Trophoblast cell (in vitro differentiated cells and primary cell): ENCODE measurements around the gene STAP1.

Experiments used
- DNase-seq, 2 donors: peaks; one replicate each; pipeline ENCODE4 v3.0.0-alpha.2; 2016
- H2AFZ ChIP-seq: 2 replicates; pipeline ENCODE4 v1.6.1; 2013; ENCODE audit warnings: low read length, moderate library complexity, mild to moderate bottlenecking; ENCODE audit not compliant: insufficient read depth, poor library complexity
- H2AK5ac ChIP-seq: 2 replicates; pipeline ENCODE4 v1.6.1; 2013; ENCODE audit warnings: mild to moderate bottlenecking, low read length
- H2BK120ac ChIP-seq: 2 replicates; pipeline ENCODE4 v1.6.1; 2013; ENCODE audit warnings: low read length, mild to moderate bottlenecking, moderate library complexity; ENCODE audit not compliant: insufficient read depth, poor library complexity
- H2BK12ac ChIP-seq: 2 replicates; pipeline ENCODE4 v1.6.1; 2013; ENCODE audit warnings: mild to moderate bottlenecking, low read length, moderate library complexity
- H2BK5ac ChIP-seq: 2 replicates; pipeline ENCODE4 v1.6.1; 2013; ENCODE audit warnings: low read length, low read depth, moderate library complexity, mild to moderate bottlenecking; ENCODE audit not compliant: poor library complexity
- H3K14ac ChIP-seq: 2 replicates; pipeline ENCODE4 v1.6.1; 2013; ENCODE audit warnings: mild to moderate bottlenecking, low read length
- H3K18ac ChIP-seq: 2 replicates; pipeline ENCODE4 v1.6.1; 2013; ENCODE audit warnings: mild to moderate bottlenecking, low read length
- H3K23ac ChIP-seq: 2 replicates; pipeline ENCODE4 v1.6.1; 2013; ENCODE audit warnings: low read length
- H3K27ac ChIP-seq: 2 replicates; pipeline ENCODE4 v1.5.1; 2013; ENCODE audit warnings: low read depth, mild to moderate bottlenecking, inconsistent platforms, low read length, moderate library complexity
- H3K27me3 ChIP-seq: 2 replicates; pipeline ENCODE4 v1.6.1; 2013; ENCODE audit warnings: inconsistent platforms, mild to moderate bottlenecking, low read length, moderate library complexity; ENCODE audit not compliant: insufficient read depth
- H3K36me3 ChIP-seq, 2 experiments: 1 replicate in 1 of 2; 2 replicates in 1 of 2; pipeline ENCODE4 v1.6.1; 2013; ENCODE audit warnings: low read length in 2 of 2, mild to moderate bottlenecking in 2 of 2, moderate library complexity in 1 of 2; ENCODE audit not compliant: insufficient read depth in 2 of 2, control insufficient read depth in 1 of 2
- H3K4ac ChIP-seq: 2 replicates; pipeline ENCODE4 v1.6.1; 2013; ENCODE audit warnings: low read depth, mild to moderate bottlenecking, low read length, moderate library complexity
- H3K4me1 ChIP-seq, 2 experiments: 1 replicate in 1 of 2; 2 replicates in 1 of 2; pipeline ENCODE4 v1.6.1; 2013; ENCODE audit warnings: low read length in 2 of 2, mild to moderate bottlenecking in 2 of 2, moderate library complexity in 1 of 2; ENCODE audit not compliant: insufficient read depth in 2 of 2, control insufficient read depth in 1 of 2
- H3K4me2 ChIP-seq: 2 replicates; pipeline ENCODE4 v1.6.1; 2013; ENCODE audit warnings: inconsistent platforms, mild to moderate bottlenecking, low read length, moderate library complexity
- H3K4me3 ChIP-seq: 2 replicates; pipeline ENCODE4 v1.5.1; 2013; ENCODE audit warnings: mild to moderate bottlenecking, low read depth, low read length, inconsistent platforms
- H3K79me1 ChIP-seq: one replicate; pipeline ENCODE4 v1.6.1; 2013; ENCODE audit warnings: low read length
- H3K79me2 ChIP-seq: 2 replicates; pipeline ENCODE4 v1.6.1; 2013; ENCODE audit warnings: low read length, mild to moderate bottlenecking; ENCODE audit not compliant: control insufficient read depth, insufficient read depth, poor library complexity
- H3K9ac ChIP-seq: 2 replicates; pipeline ENCODE4 v1.6.1; 2013; ENCODE audit warnings: mild to moderate bottlenecking, low read length
- H3K9me3 ChIP-seq: 2 replicates; pipeline ENCODE4 v1.6.1; 2013; ENCODE audit warnings: low read depth, mild to moderate bottlenecking, control low read depth, inconsistent platforms, low read length; ENCODE audit not compliant: insufficient read depth
- H4K12ac ChIP-seq: 2 replicates; pipeline ENCODE4 v1.6.1; 2013; ENCODE audit warnings: low read depth, mild to moderate bottlenecking, low read length, moderate library complexity
- H4K8ac ChIP-seq: 2 replicates; pipeline ENCODE4 v1.6.1; 2013; ENCODE audit warnings: low read depth, mild to moderate bottlenecking, low read length, moderate library complexity
- H4K91ac ChIP-seq: one replicate; pipeline ENCODE4 v1.6.1; 2013; ENCODE audit warnings: low read depth, mild to moderate bottlenecking, low read length, moderate library complexity
- WGBS: extraction: QIAGEN DNeasy Blood & Tissue Kit; methylation state at CpG from one replicate; pipeline ENCODE4 v1.1.7; 2013; ENCODE audit warnings: missing lambda C conversion rate; ENCODE audit not compliant: insufficient read length, insufficient coverage; ENCODE audit errors: extremely low coverage; 5-methylcytosine and 5-hydroxymethylcytosine counted together

The STAP1 gene

GRCh38 chr4:67581208-67581857 lies 22.8 kb downstream of the STAP1 start:
- no peak overlapping the region for H2BK5ac ChIP-seq
- no peak overlapping the region for H3K27ac ChIP-seq
- H2BK120ac ChIP-seq, result no peak overlapping the region
- no peaks in the 10 kb centered on the region for H3K4me1 ChIP-seq
- no peak overlapping the region for H3K4me3 ChIP-seq
- no peak overlapping the region for H4K91ac ChIP-seq
- no peaks in the 10 kb centered on the region for H3K79me1 ChIP-seq
- DNase-seq, result no peak
- H3K4ac ChIP-seq, result no peak overlapping the region
- H4K8ac ChIP-seq, result no peak overlapping the region
- H3K27me3 ChIP-seq, result no peaks in the 10 kb centered on the region
- no peak overlapping the region for H3K23ac ChIP-seq
- no CpG with 5 or more reads among the region's 8 CpGs for WGBS
- H3K79me2 ChIP-seq, result no peaks in the 10 kb centered on the region
- H4K12ac ChIP-seq, result no peak overlapping the region
- no peaks in the 10 kb centered on the region for H3K36me3 ChIP-seq
- no peak overlapping the region for H2AK5ac ChIP-seq
- H3K18ac ChIP-seq, result no peak overlapping the region
- H3K14ac ChIP-seq, result no peak overlapping the region
- H2AFZ ChIP-seq, result no peak overlapping the region
- H3K9ac ChIP-seq, result no peak overlapping the region
- no peak overlapping the region for H3K4me2 ChIP-seq
- no peaks in the 10 kb centered on the region for H3K9me3 ChIP-seq
- no peak overlapping the region for H2BK12ac ChIP-seq

DNA sequence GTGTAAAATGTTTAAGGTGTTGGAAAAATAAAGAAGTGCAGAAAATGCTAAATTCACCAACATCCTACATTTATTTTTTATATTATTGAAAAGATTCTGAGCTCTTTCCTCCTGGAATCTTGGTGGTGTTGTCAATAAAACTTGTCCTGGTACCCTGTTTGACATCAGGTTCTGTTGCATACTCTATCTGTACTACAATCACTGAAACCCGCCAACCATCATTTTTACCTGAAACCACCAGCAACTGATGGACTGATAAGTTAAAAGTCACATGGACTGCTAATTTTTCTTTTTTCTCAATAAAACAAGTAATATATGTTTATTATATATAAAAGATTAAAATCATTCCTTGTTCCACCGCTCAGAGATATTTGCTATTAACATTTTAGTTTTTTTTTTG lies 23.4 kb downstream of the STAP1 start:
- H3K23ac ChIP-seq, result no peak overlapping the region
- WGBS, result no CpG with 5 or more reads among the region's 2 CpGs

DNA sequence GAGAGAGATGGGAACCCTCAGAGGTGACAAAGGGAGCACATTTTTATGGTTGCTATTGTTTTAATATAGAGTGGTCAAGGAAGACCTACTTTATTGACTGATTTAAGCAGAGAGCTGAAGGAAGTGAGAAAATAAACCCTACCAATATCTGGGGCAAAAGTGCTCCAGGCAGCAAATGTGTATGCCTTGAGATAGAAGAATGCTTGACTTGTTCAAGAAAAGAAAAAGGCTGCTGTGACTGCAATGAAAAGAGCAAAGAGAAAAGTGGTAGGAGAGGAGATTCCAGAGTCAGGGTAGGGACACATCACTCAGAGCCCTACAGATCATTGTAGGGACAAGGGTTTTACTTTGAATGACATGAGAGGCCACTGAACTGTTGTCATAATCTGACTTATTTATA lies 26.0 kb downstream of the STAP1 start:
- H2BK12ac ChIP-seq, result no peak overlapping the region

More for the DNA sequence above, 23.4 kb downstream of the STAP1 start:
- no peaks in the 10 kb centered on the region for H3K79me1 ChIP-seq
- H3K4me2 ChIP-seq, result no peak overlapping the region
- no peak overlapping the region for H2AK5ac ChIP-seq
- H4K12ac ChIP-seq, result no peak overlapping the region
- no peak overlapping the region for H3K27ac ChIP-seq
- no peaks in the 10 kb centered on the region for H3K4me1 ChIP-seq
- no peak overlapping the region for H4K8ac ChIP-seq
- H3K9ac ChIP-seq, result no peak overlapping the region
- H3K18ac ChIP-seq, result no peak overlapping the region
- H3K14ac ChIP-seq, result no peak overlapping the region
- H3K79me2 ChIP-seq, result no peaks in the 10 kb centered on the region
- no peak overlapping the region for H2BK120ac ChIP-seq
- no peak overlapping the region for H4K91ac ChIP-seq
- H3K36me3 ChIP-seq, result no peaks in the 10 kb centered on the region
- no peak overlapping the region for H3K4me3 ChIP-seq
- DNase-seq, result no peak
- no peak overlapping the region for H2BK5ac ChIP-seq
- H3K4ac ChIP-seq, result no peak overlapping the region
- H2BK12ac ChIP-seq, result no peak overlapping the region
- no peak overlapping the region for H2AFZ ChIP-seq
- H3K27me3 ChIP-seq, result no peaks in the 10 kb centered on the region
- H3K9me3 ChIP-seq, result no peaks in the 10 kb centered on the region

DNA sequence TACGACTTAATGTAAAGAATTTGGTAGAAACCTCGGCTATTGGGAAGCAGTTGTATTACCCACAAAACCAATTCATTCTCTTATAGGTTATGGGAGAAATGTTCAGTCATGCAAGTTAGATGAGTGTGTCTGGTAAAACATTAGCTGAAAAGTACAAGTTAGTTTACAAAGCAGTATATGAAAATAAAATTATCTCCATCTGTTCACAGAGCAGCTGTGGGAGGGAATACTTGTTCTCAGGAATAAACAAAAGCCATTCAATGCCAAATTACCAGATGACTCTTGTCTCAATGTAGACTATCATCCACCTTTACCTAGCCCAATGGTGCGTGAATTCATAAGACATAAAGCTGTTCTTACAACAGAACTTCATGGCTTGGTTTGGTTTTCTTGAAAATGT lies 28.6 kb downstream of the STAP1 start:
- no peaks in the 10 kb centered on the region for H3K4me1 ChIP-seq
- H3K27me3 ChIP-seq, result no peaks in the 10 kb centered on the region
- H2AK5ac ChIP-seq, result no peak overlapping the region
- WGBS, result no CpG with 5 or more reads among the region's 3 CpGs
- no peaks in the 10 kb centered on the region for H3K79me2 ChIP-seq
- H2BK5ac ChIP-seq, result no peak overlapping the region
- no peak overlapping the region for H3K18ac ChIP-seq
- H3K23ac ChIP-seq, result no peak overlapping the region
- no peak overlapping the region for H3K14ac ChIP-seq
- no peaks in the 10 kb centered on the region for H3K9me3 ChIP-seq
- no peaks in the 10 kb centered on the region for H3K36me3 ChIP-seq
- no peak overlapping the region for H3K4me2 ChIP-seq
- H4K91ac ChIP-seq, result no peak overlapping the region
- no peak for DNase-seq
- no peak overlapping the region for H4K8ac ChIP-seq
- H3K9ac ChIP-seq, result no peak overlapping the region
- no peak overlapping the region for H2AFZ ChIP-seq
- H3K27ac ChIP-seq, result no peak overlapping the region
- no peaks in the 10 kb centered on the region for H3K79me1 ChIP-seq
- no peak overlapping the region for H2BK120ac ChIP-seq
- no peak overlapping the region for H3K4ac ChIP-seq
- H2BK12ac ChIP-seq, result no peak overlapping the region
- no peak overlapping the region for H3K4me3 ChIP-seq
- H4K12ac ChIP-seq, result no peak overlapping the region

More for the DNA sequence above, 26.0 kb downstream of the STAP1 start:
- Histone ChIP-seq H3K9ac (no peak overlapping the region), H3K4me2 (no peak overlapping the region), H4K8ac (no peak overlapping the region), H3K4me1 (no peaks in the 10 kb centered on the region), H2BK120ac (no peak overlapping the region), H3K4me3 (no peak overlapping the region), H3K14ac (no peak overlapping the region), H2AFZ (no peak overlapping the region), H3K79me1 (no peaks in the 10 kb centered on the region), H3K18ac (no peak overlapping the region), H3K27me3 (no peaks in the 10 kb centered on the region), H4K12ac (no peak overlapping the region), H3K79me2 (no peaks in the 10 kb centered on the region), H3K9me3 (no peaks in the 10 kb centered on the region), H3K4ac (no peak overlapping the region), H3K36me3 (no peaks in the 10 kb centered on the region), H2AK5ac (no peak overlapping the region), H4K91ac (no peak overlapping the region), H3K27ac (no peak overlapping the region), H3K23ac (no peak overlapping the region), H2BK5ac (no peak overlapping the region)
- no peak for DNase-seq
